ENCODE measurements around the gene PSMA2.
"Not testable (repeated sequence)": the region's sequence is repeated elsewhere in the genome, so short reads cannot be mapped to it uniquely, and the experiment has no call there.

The PSMA2 gene

DNA sequence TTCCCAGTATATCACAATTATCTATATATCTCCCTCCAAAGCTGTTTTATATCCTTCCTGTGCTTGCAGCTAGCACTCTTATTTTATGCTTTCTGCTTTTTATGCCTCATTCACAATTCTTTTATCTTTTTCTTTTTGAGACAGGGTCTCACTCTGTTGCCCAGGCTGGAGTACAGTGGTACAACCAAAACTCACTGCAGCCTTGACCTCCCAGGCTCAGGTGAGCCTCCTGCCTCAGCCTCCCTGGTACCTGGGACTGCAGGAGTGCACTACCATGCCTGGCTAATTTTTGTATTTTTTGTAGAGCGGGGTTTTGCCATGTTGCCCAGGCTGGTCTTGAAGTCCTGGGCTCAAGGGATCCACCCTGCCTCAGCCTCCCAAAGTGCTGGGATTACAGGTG, 25.8 kb downstream of the PSMA2 start:
- DNase-seq (ENCODE audit: low spot score): no peak

- DNase-seq (ENCODE audit: low spot score): no peak
These were observed 29.6 kb downstream of the PSMA2 start for GRCh38 chr7:42902331-42902730.

DNA sequence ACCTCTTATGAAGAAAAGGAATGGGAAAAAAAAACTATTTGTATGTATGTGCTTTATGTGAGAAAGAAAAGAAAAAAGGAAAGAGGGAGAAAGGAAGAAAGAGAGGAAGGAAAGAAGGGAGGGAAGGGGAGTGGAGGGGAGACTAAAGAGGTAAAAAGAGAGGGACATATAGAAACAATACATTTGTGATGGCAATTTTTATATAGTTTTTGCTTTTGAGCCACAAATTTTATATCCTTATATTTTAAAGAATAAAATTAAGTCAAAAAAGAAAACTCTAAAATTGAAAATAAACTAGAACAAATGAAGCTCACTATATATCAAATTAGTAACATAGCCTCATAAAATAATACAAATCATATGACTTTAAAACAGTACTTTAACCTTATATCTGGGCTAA, 31.1 kb downstream of the PSMA2 start:
- no peak for DNase-seq (ENCODE audit: low spot score)

- no peak for DNase-seq (ENCODE audit: low spot score)
These were observed 38.4 kb downstream of the PSMA2 start for GRCh38 chr7:42893346-42894240.

DNA sequence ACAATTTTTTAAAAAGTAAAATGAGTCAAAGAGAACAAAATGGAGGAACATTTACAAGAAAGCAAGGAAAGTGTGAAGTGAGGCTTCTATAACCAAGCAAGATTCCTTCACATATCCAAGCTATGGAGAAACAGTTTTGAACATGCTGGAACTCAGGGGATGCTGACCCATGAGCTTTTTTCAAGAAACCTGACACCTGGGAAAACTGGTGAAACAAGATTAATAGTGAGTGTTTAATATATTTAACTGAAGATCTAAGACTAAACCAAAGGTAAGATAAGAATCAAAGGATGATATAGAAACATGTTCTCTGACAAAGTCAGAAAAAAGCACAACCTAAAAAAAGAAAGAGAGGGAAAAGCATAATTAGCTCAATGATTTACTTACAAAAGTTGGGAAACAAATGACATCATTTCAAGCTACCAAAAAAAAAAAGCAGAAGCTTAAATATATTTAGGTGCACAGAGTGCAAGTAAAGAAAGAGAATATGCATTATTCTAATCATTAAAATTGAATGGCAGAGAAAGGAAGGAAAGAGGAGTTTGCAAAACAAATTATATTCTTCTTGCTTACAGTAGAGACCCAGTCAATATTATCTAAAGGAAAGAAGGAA, 45.0 kb downstream of the PSMA2 start:
- DNase-seq (ENCODE audit: low spot score): no peak

DNA sequence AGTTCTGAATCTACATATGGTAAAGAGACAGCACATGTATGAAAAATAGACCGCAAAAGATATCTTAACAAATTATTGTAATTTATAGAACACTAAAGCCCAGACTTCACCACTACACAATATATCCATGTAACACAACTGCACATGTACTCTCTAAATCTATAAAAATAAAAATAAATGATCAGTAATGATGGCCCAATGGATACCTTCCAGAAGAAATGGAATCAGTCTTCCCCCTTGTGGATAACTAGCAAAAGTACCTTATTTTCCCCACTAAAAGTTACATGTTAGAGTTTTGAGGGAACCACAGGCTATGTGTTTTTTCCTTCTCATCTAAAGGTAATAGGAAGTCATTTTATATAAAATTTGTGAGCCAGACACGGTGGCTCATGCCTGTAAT, 45.8 kb downstream of the PSMA2 start:
- no peak for DNase-seq (ENCODE audit: low spot score)

- not testable (repeated sequence) for DNase-seq (ENCODE audit: low spot score)
These were observed 46.8 kb downstream of the PSMA2 start for GRCh38 chr7:42885183-42885582.

DNA sequence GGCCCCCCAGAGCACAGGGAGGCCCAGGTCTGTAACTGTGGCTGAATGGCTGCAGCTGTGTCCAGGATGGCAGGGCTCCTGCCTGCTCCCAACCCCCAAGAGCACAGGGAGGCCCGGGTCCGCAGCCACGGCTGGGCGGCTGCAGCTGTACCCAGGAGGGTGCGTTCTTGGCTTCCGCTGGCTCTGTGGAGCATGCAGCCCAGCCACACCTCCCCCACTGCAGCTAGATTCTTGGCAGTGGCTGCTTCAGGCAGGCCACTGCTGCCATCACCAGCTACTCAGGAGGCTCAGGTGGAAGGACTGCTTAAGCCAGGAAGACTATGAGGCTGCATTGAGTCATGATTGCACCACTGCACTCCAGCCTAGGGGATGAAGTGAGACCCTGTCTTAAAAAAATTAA, 48.0 kb downstream of the PSMA2 start:
- DNase-seq (ENCODE audit: low spot score): no peak

- DNase-seq (ENCODE audit: low spot score): no peak
These were observed 51.6 kb downstream of the PSMA2 start for GRCh38 chr7:42880392-42880791.

DNA sequence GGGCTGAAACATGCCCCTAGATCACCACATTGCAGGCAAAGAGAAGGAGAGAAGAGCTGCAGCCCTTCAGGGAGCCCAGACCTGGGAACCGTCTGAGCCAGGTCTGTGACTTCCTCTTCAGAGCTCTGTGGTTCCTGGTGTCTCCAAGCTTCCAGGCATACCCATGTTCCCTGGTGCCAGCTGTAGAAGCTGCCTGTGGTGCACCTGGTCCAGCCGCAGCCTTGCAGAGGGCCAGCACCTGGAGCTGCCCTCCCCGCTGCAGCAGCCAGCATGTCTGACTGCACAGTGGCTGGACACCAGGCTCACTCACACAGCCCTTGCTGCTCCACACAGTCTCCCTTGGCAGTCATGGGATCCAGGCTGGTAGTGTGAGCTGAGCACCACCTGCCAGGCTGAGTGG, 53.7 kb downstream of the PSMA2 start:
- DNase-seq (ENCODE audit: low spot score): no peak

- no peak for DNase-seq (ENCODE audit: low spot score)
These were observed 54.1 kb downstream of the PSMA2 start for GRCh38 chr7:42877862-42878261.

GRCh38 chr7:42876182-42877068, 55.5 kb downstream of the PSMA2 start:
- DNase-seq (ENCODE audit: low spot score): no peak

DNA sequence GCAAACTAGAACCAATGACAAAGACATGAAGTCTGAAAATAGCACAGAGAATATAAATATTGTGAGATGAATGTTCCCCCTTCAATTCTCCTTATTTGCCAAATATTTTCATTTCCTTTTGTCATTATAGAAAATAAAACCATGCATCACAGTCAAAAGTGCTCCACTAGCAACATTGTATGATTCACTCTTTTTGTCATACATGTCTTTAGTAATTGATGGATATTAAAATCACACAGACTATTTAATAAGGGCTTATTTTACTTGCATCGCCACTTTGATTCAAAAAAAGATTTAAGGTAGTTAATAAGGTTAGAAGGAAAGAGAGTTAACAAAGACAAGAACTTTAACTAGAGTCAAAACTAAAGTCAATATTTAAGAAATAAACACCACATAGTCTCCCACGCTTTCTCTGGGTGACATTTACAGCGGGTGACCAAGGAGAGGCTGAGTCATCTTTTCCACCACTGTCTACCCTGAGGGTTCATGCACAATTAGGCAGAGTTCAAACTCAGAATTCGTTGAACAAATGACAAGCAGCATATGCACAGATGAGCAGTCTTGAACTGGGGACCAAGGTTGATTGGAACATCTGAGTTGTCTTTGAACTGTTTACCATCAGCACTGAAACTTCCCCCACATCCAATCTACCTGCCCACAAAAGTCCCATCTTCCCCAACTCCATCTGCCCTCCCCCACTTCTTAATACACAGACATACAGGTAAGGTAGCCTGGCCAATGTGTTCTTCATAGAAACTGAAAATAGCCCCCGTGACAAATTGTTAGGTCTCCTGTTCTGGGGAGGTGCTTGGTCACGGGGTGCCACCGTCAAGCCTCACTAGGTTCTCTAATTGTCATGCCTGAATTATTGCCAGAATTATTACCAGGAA, 62.6 kb downstream of the PSMA2 start:
- no peak for DNase-seq (ENCODE audit: low spot score)

DNA sequence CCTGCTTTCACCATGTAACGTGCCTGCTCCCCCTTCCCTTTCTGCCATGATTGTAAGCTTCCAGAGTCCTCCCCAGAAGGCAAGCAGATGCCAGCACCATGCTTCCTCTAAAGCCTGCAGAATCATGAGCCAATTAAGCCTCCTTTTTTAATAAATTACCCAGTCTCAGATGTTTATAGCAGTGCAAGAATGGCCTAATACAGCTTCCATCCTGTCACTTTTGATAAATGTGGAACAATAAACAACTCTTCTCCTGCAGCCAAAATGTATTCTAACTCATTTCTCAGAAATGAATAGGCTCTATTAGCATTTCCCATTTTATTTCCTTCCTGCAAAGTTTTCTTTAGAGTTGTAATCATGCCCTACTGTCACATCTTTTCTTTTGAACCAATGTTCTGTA, 63.5 kb downstream of the PSMA2 start:
- no peak for DNase-seq (ENCODE audit: low spot score)
